T-cell (primary cell): ENCODE measurements around the gene PPP1R12A. TPM values are rescaled to one million over a fixed set of nuclear protein-coding genes. Genes with fewer than 3 reads are reported as not detected.
"Not testable (repeated sequence)": the region's sequence is repeated elsewhere in the genome, so short reads cannot be mapped to it uniquely, and the experiment has no call there.

ENCODE experiments used
- ATAC-seq, 4 experiments: fragments of 200-7000 bp in 3 of 4; fragments of 150-1000 bp in 1 of 4; cut with Tn5 transposase; replicated peaks in 1 of 4; 1 replicate in 3 of 4; 2 replicates in 1 of 4; pipeline ENCODE4 v1.10.0; 2021; ENCODE audit warnings: moderate library complexity in 3 of 4, mild to moderate bottlenecking in 2 of 4, moderate number of reproducible peaks in 1 of 4
- CTCF ChIA-PET, 2 donors: fragments of 300-600 bp; sonication (Branson Sonifier 250); formaldehyde crosslinking; loops; one replicate each; lab custom pipeline; 2022; ENCODE audit warnings: antibody characterized with exemption in 2 of 2; lab: Charles Lee
- POLR2A ChIA-PET, 2 donors: fragments of 300-600 bp; sonication (Branson Sonifier 250); formaldehyde crosslinking; loops; one replicate each; lab custom pipeline; 2022; ENCODE audit warnings: antibody characterized with exemption in 2 of 2; lab: Charles Lee
- DNase-seq, 35 experiments: peaks; one replicate each; pipeline versions ENCODE4 v3.0.0 to v3.0.0-alpha.2; 2013 to 2023
- H3K27ac ChIP-seq: one replicate; pipeline ENCODE4 v1.5.1; 2013; ENCODE audit warnings: low read length
- H3K27me3 ChIP-seq, 2 experiments: replicated peaks in 1 of 2; 1 replicate in 1 of 2; 2 replicates in 1 of 2; pipeline versions ENCODE4 v1.6.1 to v1.7.0; 2013; ENCODE audit warnings: low read length in 1 of 2, mixed read lengths in 1 of 2; ENCODE audit not compliant: control insufficient read depth in 2 of 2, insufficient read depth in 2 of 2; ENCODE audit errors: extremely low read depth in 1 of 2
- H3K36me3 ChIP-seq, 2 donors: 1 replicate in 1 of 2; 2 replicates in 1 of 2; pipeline versions ENCODE4 v1.6.1 to v1.7.0; 2013; ENCODE audit warnings: low read length in 1 of 2; ENCODE audit not compliant: control insufficient read depth in 2 of 2, insufficient read depth in 1 of 2; ENCODE audit errors: extremely low read depth in 1 of 2
- H3K4me1 ChIP-seq, 2 experiments: 1 replicate in 1 of 2; 2 replicates in 1 of 2; pipeline versions ENCODE4 v1.6.1 to v1.7.0; 2013; ENCODE audit warnings: low read length in 2 of 2, mixed read lengths in 1 of 2; ENCODE audit not compliant: insufficient read depth in 2 of 2, control insufficient read depth in 1 of 2; ENCODE audit errors: extremely low read depth in 1 of 2
- H3K4me3 ChIP-seq, 2 donors: 1 replicate in 1 of 2; 2 replicates in 1 of 2; pipeline versions ENCODE4 v1.5.1 to v1.7.0; 2013; ENCODE audit warnings: mild to moderate bottlenecking in 2 of 2, low read length in 1 of 2, moderate library complexity in 1 of 2; ENCODE audit not compliant: control insufficient read depth in 1 of 2; ENCODE audit errors: extremely low read depth in 1 of 2
- H3K9me3 ChIP-seq: 2 replicates; pipeline ENCODE4 v1.7.0; 2013
- H3K27ac Mint-ChIP-seq, 2 donors: one replicate each; pipeline ENCODE4 v1.8.0; 2020 to 2021; ENCODE audit warnings: mild to moderate bottlenecking in 2 of 2, mixed read lengths in 2 of 2
- H3K27me3 Mint-ChIP-seq, 2 donors: one replicate each; pipeline ENCODE4 v1.8.0; 2021 to 2022; ENCODE audit warnings: mixed read lengths in 2 of 2
- H3K36me3 Mint-ChIP-seq: one replicate; pipeline ENCODE4 v1.8.0; 2021; ENCODE audit warnings: mixed read lengths
- H3K4me1 Mint-ChIP-seq, 3 donors: one replicate each; pipeline ENCODE4 v1.8.0; 2020 to 2022; ENCODE audit warnings: mixed read lengths in 3 of 3, mild to moderate bottlenecking in 1 of 3
- H3K4me3 Mint-ChIP-seq, 3 donors: one replicate each; pipeline ENCODE4 v1.8.0; 2020 to 2022; ENCODE audit warnings: mild to moderate bottlenecking in 3 of 3, mixed read lengths in 3 of 3, moderate library complexity in 3 of 3
- H3K9me3 Mint-ChIP-seq, 3 donors: one replicate each; pipeline ENCODE4 v1.8.0; 2020 to 2022; ENCODE audit warnings: mixed read lengths in 3 of 3
- WGBS: methylation state at CpG from one replicate; pipeline ENCODE4 v1.1.5; 2013; ENCODE audit warnings: missing lambda C conversion rate; ENCODE audit not compliant: insufficient coverage; 5-methylcytosine and 5-hydroxymethylcytosine counted together
- total RNA-seq, 35 experiments: library from RNA in 6 of 35; stranded (reverse) in 6 of 35; fragments of 120-200 nt in 1 of 35; gene quantifications; one replicate each; pipeline versions ENCODE4 v1.2.1 to v1.2.4 and lab custom pipeline; 2013 to 2026

PPP1R12A gene
- total RNA-seq, 5 donors from 2014 or later (not counting 1 experiment from before 2014, with no cell fraction given): 84.8 to 109 (median 89.5) TPM

GRCh38 chr12:79955561-79955960 is 20.7 kb upstream of the PPP1R12A start:
- Histone ChIP-seq H3K4me3 (no peak overlapping the region), H3K36me3 (no peaks in the 10 kb centered on the region), H3K4me1 (no peaks in the 10 kb centered on the region), H3K9me3 (no peaks in the 10 kb centered on the region), H3K27ac (no peak overlapping the region), H3K27me3 (peaks cover 0 to 11% of the 10 kb centered on the region in 2 experiments)
- no peak for DNase-seq
- Mint-ChIP-seq H3K36me3 (peaks cover 8% of the 10 kb centered on the region), H3K27ac (no peak overlapping the region), H3K4me3 (no peak overlapping the region), H3K4me1 (peaks cover 0 to 6% (median 2%) of the 10 kb centered on the region in 3 donors), H3K27me3 (peaks cover 8 to 15% of the 10 kb centered on the region in 2 donors), H3K9me3 (peaks cover 10 to 21% (median 14%) of the 10 kb centered on the region in 3 donors)
- POLR2A ChIA-PET: no interaction called here
- ATAC-seq: no peak
- WGBS: 100% methylated on average over 2 of the region's 3 CpGs
- CTCF ChIA-PET: no interaction called here

DNA sequence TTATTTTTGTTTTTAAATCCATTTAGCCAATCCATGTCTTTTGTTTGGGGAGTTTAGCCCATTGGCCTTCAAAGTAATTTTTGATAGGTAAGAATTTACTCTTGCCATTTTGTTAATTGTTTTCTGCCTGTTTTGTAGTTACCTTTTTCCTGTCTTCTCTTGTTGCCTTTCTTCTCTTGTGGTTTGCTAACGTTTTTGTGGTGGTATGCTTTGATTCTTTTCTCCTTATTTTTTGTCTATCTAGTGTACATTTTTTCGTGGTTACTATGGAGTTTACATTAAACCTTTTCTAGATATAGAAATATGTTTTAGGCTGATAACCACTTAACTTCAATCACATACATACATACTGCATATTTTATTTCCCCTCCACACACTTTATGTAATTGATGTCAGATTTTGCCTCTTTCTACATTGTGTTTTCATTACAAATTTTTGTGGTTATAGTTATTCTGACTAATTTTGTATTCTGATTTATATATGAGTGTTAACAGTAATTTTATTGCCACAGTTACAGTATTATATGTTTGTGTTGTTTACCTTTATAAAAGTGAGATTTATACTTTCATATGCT is 19.2 kb upstream of the PPP1R12A start:
- no CpG with 5 or more reads among the region's 2 CpGs for WGBS

DNA sequence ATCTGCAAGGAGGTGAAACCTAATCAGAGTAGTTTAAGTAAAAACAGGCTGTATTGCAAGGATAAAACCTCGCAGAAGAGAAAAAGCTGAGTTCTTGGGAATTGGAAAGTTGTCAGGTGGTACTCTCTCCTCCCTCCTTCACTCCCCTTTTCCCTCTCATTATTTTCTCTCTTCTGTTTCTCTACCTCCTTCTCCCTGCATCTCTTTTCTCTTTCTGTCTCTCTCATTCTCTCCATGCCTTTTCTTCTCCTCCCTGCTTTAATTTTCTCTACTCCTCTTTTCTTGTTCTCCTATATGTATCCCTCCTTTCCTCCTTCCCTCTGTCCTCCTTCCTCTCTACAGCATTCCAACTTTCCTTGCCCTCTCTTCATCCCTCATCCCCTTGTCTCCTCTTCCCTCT is 14.2 kb upstream of the PPP1R12A start:
- Histone ChIP-seq H3K9me3 (no peaks in the 10 kb centered on the region), H3K27me3 (peaks cover 0 to 3% of the 10 kb centered on the region in 2 experiments), H3K4me1 (no peaks in the 10 kb centered on the region), H3K36me3 (no peaks in the 10 kb centered on the region), H3K27ac (no peak overlapping the region), H3K4me3 (no peak overlapping the region)
- Mint-ChIP-seq H3K4me3 (no peak overlapping the region), H3K36me3 (no peaks in the 10 kb centered on the region), H3K27ac (no peak overlapping the region), H3K4me1 (peaks cover 0 to 3% (median under 1%) of the 10 kb centered on the region in 3 donors), H3K27me3 (peaks cover 3 to 4% of the 10 kb centered on the region in 2 donors), H3K9me3 (peaks cover 0 to 5% (median 5%) of the 10 kb centered on the region in 3 donors)
- no CpG with 5 or more reads among the region's 1 CpG for WGBS
- DNase-seq (no peak), ATAC-seq (no peak)
- POLR2A ChIA-PET: no interaction called here
- CTCF ChIA-PET: interaction anchor here (0.7 to 0.8 kb wide), 3 partner anchors 8 to 71 kb away, joined by 3 read pairs; no protein-coding TSS in a partner anchor

More for the DNA sequence above, 19.2 kb upstream of the PPP1R12A start:
- no peak overlapping the region for H3K27ac ChIP-seq
- peaks cover 0 to 14% of the 10 kb centered on the region in 2 experiments for H3K27me3 ChIP-seq
- no peak overlapping the region for H3K4me3 Mint-ChIP-seq
- H3K27me3 Mint-ChIP-seq: peaks cover under 1 to 8% of the 10 kb centered on the region in 2 donors
- CTCF ChIA-PET: no interaction called here
- DNase-seq: no peak
- H3K9me3 Mint-ChIP-seq: peaks cover 10 to 21% (median 14%) of the 10 kb centered on the region in 3 donors
- no peak overlapping the region for H3K27ac Mint-ChIP-seq
- POLR2A ChIA-PET: no interaction called here
- H3K4me3 ChIP-seq: no peak overlapping the region
- no peaks in the 10 kb centered on the region for H3K9me3 ChIP-seq
- peaks cover 5% of the 10 kb centered on the region for H3K36me3 Mint-ChIP-seq
- H3K4me1 ChIP-seq: no peaks in the 10 kb centered on the region
- peaks cover 0 to 6% (median 2%) of the 10 kb centered on the region in 3 donors for H3K4me1 Mint-ChIP-seq
- no peaks in the 10 kb centered on the region for H3K36me3 ChIP-seq
- no peak for ATAC-seq

GRCh38 chr12:79945433-79945832 is 10.5 kb upstream of the PPP1R12A start:
- Histone ChIP-seq H3K27me3 (peaks cover 0 to 3% of the 10 kb centered on the region in 2 experiments), H3K36me3 (no peaks in the 10 kb centered on the region), H3K4me1 (no peaks in the 10 kb centered on the region), H3K9me3 (no peaks in the 10 kb centered on the region), H3K4me3 (no peak overlapping the region), H3K27ac (no peak overlapping the region)
- ChIA-PET POLR2A (no interaction called here), CTCF (no interaction called here)
- Mint-ChIP-seq H3K9me3 (no peaks in the 10 kb centered on the region), H3K4me3 (no peak overlapping the region), H3K36me3 (no peaks in the 10 kb centered on the region), H3K27me3 (peaks cover 0 to 4% of the 10 kb centered on the region in 2 donors), H3K27ac (no peak overlapping the region), H3K4me1 (no peaks in the 10 kb centered on the region)
- WGBS: no CpG with 5 or more reads among the region's 4 CpGs
- ATAC-seq (no peak), DNase-seq (no peak)

GRCh38 chr12:79944565-79944964 is 9.7 kb upstream of the PPP1R12A start:
- Histone ChIP-seq H3K9me3 (no peaks in the 10 kb centered on the region), H3K4me1 (no peaks in the 10 kb centered on the region), H3K27ac (no peak overlapping the region), H3K4me3 (no peak overlapping the region), H3K36me3 (no peaks in the 10 kb centered on the region), H3K27me3 (no peaks in the 10 kb centered on the region)
- ATAC-seq: no peak
- DNase-seq: no peak
- Mint-ChIP-seq H3K4me3 (no peak overlapping the region), H3K9me3 (no peaks in the 10 kb centered on the region), H3K27ac (no peak overlapping the region), H3K36me3 (no peaks in the 10 kb centered on the region), H3K4me1 (no peaks in the 10 kb centered on the region), H3K27me3 (peaks cover 0 to 4% of the 10 kb centered on the region in 2 donors)
- 83% methylated on average over 3 of the region's 3 CpGs for WGBS
- CTCF ChIA-PET: no interaction called here
- POLR2A ChIA-PET: no interaction called here

DNA sequence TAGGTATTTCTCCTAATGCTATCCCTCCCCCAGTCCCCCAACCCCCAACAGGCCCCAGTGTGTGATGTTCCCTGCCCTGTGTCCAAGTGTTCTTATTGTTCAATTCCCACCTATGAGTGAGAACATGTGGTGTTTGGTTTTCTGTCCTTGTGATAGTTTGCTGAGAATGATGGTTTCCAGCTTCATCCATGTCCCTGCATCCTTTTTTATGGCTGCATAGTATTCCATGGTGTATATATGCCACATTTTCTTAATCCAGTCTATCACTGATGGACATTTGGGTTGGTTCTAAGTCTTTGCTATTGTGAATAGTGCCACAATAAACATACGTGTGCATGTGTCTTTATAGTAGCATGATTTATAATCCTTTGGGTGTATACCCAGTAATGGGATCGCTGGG is 7.9 kb upstream of the PPP1R12A start:
- H3K4me1 ChIP-seq, ATAC-seq, DNase-seq, H3K4me3 ChIP-seq, H3K4me3 Mint-ChIP-seq, H3K9me3 Mint-ChIP-seq, H3K36me3 ChIP-seq, H3K27me3 Mint-ChIP-seq, H3K36me3 Mint-ChIP-seq, H3K4me1 Mint-ChIP-seq, H3K9me3 ChIP-seq, H3K27ac ChIP-seq, POLR2A ChIA-PET, H3K27ac Mint-ChIP-seq, H3K27me3 ChIP-seq: not testable (repeated sequence)
- no CpG with 5 or more reads among the region's 2 CpGs for WGBS
- CTCF ChIA-PET: interaction anchor here in 1 of 2 donors (1.2 kb wide), 1 partner anchor 53 kb away, joined by 3 read pairs; no protein-coding TSS in a partner anchor
